Limb (tissue), 2 donors: Measurements from ENCODE around the gene TDRD12.
A peak's percentile ranks its signal among the peaks of the same experiment; 100 is the strongest.
"Not testable (repeated sequence)": the region's sequence is repeated elsewhere in the genome, so short reads cannot be mapped to it uniquely, and the experiment has no call there.

Source experiments
- DNase-seq, 2 donors: peaks; one replicate each; pipeline ENCODE4 v3.0.0-alpha.2; 2016; ENCODE audit errors: extremely low spot score in 2 of 2

Gene TDRD12

GRCh38 chr19:32866564-32867265, 147.1 kb downstream of the TDRD12 start:
- DNase-seq = peak in 1 of 2 donors; percentile 21

DNA sequence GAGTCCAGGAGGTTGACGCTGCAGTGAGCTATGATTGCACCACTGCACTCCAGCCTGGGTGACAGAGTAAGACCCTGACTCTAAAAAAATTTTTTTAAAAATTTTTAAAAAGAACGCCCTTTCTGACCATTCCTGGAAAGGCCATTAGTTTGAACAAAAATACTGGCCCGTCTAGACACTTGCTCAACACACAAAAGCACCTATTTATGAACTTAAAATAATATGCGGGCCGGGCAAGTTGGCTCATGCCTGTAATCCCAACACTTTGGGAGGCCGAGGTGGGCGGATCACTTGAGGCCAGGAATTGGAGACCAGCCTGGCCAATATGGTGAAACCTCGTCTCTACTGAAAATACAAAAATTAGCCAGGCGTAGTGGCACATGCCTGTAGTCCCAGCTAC, 147.9 kb downstream of the TDRD12 start:
- DNase-seq = not testable (repeated sequence)

DNA sequence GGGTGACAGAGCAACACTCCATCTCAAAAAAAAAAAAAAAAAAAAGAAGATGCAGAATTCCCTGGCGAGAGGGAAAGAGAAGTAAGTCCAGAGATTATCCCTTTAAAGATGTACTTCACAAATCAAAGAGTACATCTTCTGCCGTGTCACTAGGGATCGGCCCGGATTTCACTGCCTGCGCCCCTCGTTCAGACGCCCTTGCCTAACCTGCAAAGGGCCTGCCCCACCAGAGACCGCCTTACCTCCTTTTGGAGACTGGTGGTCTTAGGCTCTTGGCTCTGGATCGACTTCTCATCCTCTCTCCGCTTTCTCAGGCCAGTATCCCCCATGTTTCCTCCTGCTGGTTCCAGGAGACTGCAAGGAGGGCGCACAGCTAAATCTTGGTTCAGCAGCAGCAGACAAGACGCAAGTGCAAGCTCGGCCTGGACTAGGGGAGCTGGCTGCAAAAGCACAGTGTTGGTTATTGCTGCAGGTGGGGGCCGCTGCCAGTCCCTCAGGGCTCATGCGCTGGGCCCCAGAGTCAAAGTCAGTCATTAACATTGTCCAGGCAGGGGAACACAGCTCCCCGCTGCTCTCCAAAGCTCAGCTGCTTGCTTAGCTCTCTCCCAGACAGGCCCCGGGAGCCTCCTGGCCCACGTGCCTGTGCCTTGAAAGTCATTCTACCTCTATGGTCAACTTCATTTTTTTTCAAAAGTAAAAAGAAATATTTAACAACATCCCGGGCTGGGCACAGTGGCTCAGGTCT, 148.8 kb downstream of the TDRD12 start:
- no peak for DNase-seq

DNA sequence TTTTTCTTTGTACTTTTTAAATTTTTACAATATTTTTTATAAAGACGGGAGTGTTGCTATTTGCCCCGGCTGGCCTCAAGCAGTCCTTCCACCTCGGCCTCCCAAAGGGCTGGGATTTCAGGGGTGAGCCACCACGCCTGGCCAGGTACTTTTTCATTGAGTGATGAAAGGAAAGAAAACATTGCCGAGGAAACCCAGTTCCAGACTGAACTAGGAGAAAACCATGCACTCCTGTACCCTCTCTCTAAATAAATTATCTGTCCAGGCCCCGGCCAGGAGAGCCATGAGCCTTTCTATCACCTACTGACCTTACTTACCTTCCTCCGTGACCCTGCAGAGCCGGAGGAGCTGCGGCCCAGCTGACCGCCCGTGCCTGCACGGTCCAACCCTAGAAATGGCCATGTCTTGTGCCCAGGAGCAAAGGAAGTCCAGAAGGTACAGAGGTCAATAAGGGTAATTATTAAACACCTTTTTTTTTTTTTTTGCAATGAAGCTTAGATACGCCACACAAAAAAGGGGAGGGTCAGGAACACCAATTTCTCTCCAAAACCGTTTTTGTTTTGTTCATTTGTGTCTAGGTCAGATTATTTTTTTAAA, 149.9 kb downstream of the TDRD12 start, which contains the start of gene SLC7A9:
TSS of gene SLC7A9 (minus strand) at position 399 of the 597 bp plus-strand sequence. CDS start 1,233 bp downstream, outside the sequence.
- DNase-seq = no peak

GRCh38 chr19:32869966-32870573, 150.5 kb downstream of the TDRD12 start:
- no peak for DNase-seq

DNA sequence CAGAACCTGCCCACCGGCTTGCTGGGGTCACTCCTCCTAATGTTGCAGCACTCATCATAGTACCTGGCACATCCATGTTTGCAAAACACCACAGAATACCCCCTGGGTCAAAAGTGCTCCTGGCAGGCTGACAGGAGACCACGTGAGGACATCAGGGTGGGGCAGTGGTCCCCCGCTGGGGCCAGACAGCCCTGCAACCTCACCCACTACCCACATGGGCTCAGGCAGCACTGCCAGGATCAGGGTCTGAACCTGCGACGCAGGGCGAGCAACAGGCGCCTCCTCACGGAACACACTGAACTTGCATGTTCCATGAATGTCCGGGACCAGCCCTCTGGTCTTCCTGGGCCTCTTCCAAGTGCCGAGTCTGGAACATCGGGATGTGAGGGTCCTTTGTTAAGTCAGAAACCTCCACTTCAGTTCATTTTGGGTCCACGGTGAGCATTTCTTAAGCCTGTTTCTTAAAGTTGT, 151.4 kb downstream of the TDRD12 start:
- peak in 1 of 2 donors; percentile 49 for DNase-seq

DNA sequence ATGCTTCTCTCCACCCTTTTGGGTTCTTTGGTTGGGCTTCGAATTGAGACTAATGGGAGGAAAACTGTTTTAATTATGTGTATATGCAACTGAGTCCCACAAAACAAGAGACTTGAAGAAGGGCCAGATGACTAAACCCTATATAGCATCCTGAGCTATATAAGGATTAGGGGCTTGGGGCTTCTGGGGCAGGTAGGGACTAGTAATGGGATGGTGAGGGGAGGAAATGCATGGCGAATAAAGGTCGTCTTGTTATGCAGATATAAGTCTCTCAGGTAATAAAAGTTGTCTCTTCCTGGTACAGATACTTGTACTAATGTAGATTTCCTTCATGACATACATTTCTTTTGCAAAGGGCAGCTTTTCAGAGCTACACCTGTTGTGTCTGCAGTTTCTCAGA, 152.8 kb downstream of the TDRD12 start:
- DNase-seq = no peak

- no peak for DNase-seq
Measured at GRCh38 chr19:32873247-32873959, 153.8 kb downstream of the TDRD12 start.

DNA sequence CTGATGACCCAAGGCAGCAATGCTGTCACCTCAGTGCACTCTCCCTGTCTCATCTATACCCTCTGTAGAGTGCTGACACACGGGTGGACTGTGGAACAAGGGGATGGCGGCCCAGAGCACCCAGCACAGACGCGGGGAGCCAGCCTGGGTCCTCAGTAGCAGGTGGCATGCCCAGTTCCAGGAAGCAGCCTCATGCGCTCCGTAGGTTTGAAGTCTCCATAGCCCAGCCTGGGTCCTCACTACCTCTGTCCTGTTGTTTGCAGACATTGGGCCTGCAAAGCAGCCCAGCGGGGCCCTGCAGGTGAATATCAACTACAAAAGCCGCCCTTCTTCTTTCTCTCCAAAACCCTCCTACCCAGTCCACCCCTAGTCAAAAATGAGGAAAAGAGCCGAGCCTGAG, 155.0 kb downstream of the TDRD12 start:
- DNase-seq = no peak

GRCh38 chr19:32875428-32875827, 155.9 kb downstream of the TDRD12 start:
- DNase-seq = no peak

- no peak for DNase-seq
Measured at GRCh38 chr19:32876236-32876918, 156.8 kb downstream of the TDRD12 start.

DNA sequence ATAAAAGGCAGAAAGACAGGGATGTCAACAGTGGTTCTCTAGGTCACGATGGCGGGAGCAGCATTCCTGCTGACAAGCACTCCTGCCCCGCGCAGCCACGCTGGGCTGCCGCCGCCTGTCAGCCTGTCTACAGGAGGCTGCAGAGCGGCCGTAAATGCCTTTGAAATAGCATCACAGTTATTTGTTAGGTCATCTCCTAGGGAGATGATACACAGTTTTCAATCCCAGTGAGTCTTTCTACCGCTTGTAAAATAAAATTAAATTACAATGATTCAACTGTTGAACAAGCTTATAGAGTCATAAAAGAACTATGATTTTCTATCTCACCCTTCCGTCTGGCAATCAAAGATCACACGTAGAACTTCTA, 157.3 kb downstream of the TDRD12 start:
- DNase-seq = no peak
